ENCODE results near the gene TNS2.

TNS2 gene

GRCh38 chr12:53061404-53062010 is 11.6 kb downstream of the TNS2 start:
- Histone ChIP-seq H3K27ac (ENCODE audit: low read depth, low read length) (peak overlapping the region; percentile 93), H3K9ac (ENCODE audit: low read length in 5 of 5) (peak overlapping the region in 2 of 5 donors; percentile 10 to 62), H3K9me3 (ENCODE audit: control insufficient read depth in 5 of 5, low read length in 5 of 5) (no peaks in the 10 kb centered on the region), H3K27me3 (ENCODE audit: control insufficient read depth in 5 of 5, insufficient read depth in 4 of 5, low read length in 5 of 5) (peaks cover 0 to 3% (median 0%) of the 10 kb centered on the region in 5 donors), H3K4me3 (ENCODE audit: low read depth in 1 of 5, low read length in 5 of 5) (no peak overlapping the region), H3K4me1 (ENCODE audit: control insufficient read depth in 5 of 5, insufficient read depth in 5 of 5, low read length in 5 of 5) (peaks cover 31 to 79% (median 71%) of the 10 kb centered on the region in 5 donors), H3K36me3 (ENCODE audit: control insufficient read depth in 5 of 5, insufficient read depth in 5 of 5, low read length in 5 of 5) (peaks cover 2 to 98% (median 92%) of the 10 kb centered on the region in 5 donors)

GRCh38 chr12:53062011-53062961 is 12.4 kb downstream of the TNS2 start:
- Histone ChIP-seq H3K9me3 (ENCODE audit: control insufficient read depth in 5 of 5, low read length in 5 of 5) (no peaks in the 10 kb centered on the region), H3K9ac (ENCODE audit: low read length in 5 of 5) (peak overlapping the region in 2 of 5 donors; percentile 2 to 11), H3K4me1 (ENCODE audit: control insufficient read depth in 5 of 5, insufficient read depth in 5 of 5, low read length in 5 of 5) (peaks cover 32 to 80% (median 74%) of the 10 kb centered on the region in 5 donors), H3K27ac (ENCODE audit: low read depth, low read length) (peak overlapping the region; percentile 93), H3K27me3 (ENCODE audit: control insufficient read depth in 5 of 5, insufficient read depth in 4 of 5, low read length in 5 of 5) (peaks cover 0 to 3% (median 0%) of the 10 kb centered on the region in 5 donors), H3K36me3 (ENCODE audit: control insufficient read depth in 5 of 5, insufficient read depth in 5 of 5, low read length in 5 of 5) (peaks cover 0 to 94% (median 86%) of the 10 kb centered on the region in 5 donors), H3K4me3 (ENCODE audit: low read depth in 1 of 5, low read length in 5 of 5) (no peak overlapping the region)

GRCh38 chr12:53062977-53063707 is 13.3 kb downstream of the TNS2 start:
- Histone ChIP-seq H3K27me3 (ENCODE audit: control insufficient read depth in 5 of 5, insufficient read depth in 4 of 5, low read length in 5 of 5) (peaks cover 0 to 3% (median 0%) of the 10 kb centered on the region in 5 donors), H3K9ac (ENCODE audit: low read length in 5 of 5) (no peak overlapping the region), H3K36me3 (ENCODE audit: control insufficient read depth in 5 of 5, insufficient read depth in 5 of 5, low read length in 5 of 5) (peaks cover 0 to 94% (median 86%) of the 10 kb centered on the region in 5 donors), H3K27ac (ENCODE audit: low read depth, low read length) (peak overlapping the region; percentile 93), H3K4me1 (ENCODE audit: control insufficient read depth in 5 of 5, insufficient read depth in 5 of 5, low read length in 5 of 5) (peaks cover 32 to 80% (median 73%) of the 10 kb centered on the region in 5 donors), H3K9me3 (ENCODE audit: control insufficient read depth in 5 of 5, low read length in 5 of 5) (no peaks in the 10 kb centered on the region), H3K4me3 (ENCODE audit: low read depth in 1 of 5, low read length in 5 of 5) (no peak overlapping the region)

GRCh38 chr12:53063708-53064612 is 14.1 kb downstream of the TNS2 start:
- H3K36me3 ChIP-seq (ENCODE audit: control insufficient read depth in 5 of 5, insufficient read depth in 5 of 5, low read length in 5 of 5) = peaks cover 0 to 93% (median 80%) of the 10 kb centered on the region in 5 donors

GRCh38 chr12:53064613-53065436 is 15.0 kb downstream of the TNS2 start:
- H3K4me1 ChIP-seq (ENCODE audit: control insufficient read depth in 5 of 5, insufficient read depth in 5 of 5, low read length in 5 of 5) = peaks cover 32 to 84% (median 81%) of the 10 kb centered on the region in 5 donors
- H3K27ac ChIP-seq (ENCODE audit: low read depth, low read length) = peak overlapping the region; percentile 93
- peaks cover 0 to 91% (median 74%) of the 10 kb centered on the region in 5 donors for H3K36me3 ChIP-seq (ENCODE audit: control insufficient read depth in 5 of 5, insufficient read depth in 5 of 5, low read length in 5 of 5)
- H3K9me3 ChIP-seq (ENCODE audit: control insufficient read depth in 5 of 5, low read length in 5 of 5) = no peaks in the 10 kb centered on the region
- peaks cover 0 to 3% (median 0%) of the 10 kb centered on the region in 5 donors for H3K27me3 ChIP-seq (ENCODE audit: control insufficient read depth in 5 of 5, insufficient read depth in 4 of 5, low read length in 5 of 5)
- H3K9ac ChIP-seq (ENCODE audit: low read length in 5 of 5) = peak overlapping the region in 3 of 5 donors; percentile 37 to 63 (median 49)
- peak overlapping the region in 4 of 5 donors; percentile 10 to 68 (median 57) for H3K4me3 ChIP-seq (ENCODE audit: low read depth in 1 of 5, low read length in 5 of 5)

More at GRCh38 chr12:53063708-53064612, 14.1 kb downstream of the TNS2 start:
- Histone ChIP-seq H3K4me3 (ENCODE audit: low read depth in 1 of 5, low read length in 5 of 5) (peak overlapping the region in 3 of 5 donors; percentile 7 to 17 (median 10)), H3K27ac (ENCODE audit: low read depth, low read length) (peak overlapping the region; percentile 93), H3K9ac (ENCODE audit: low read length in 5 of 5) (peak overlapping the region in 2 of 5 donors; percentile 25 to 44), H3K9me3 (ENCODE audit: control insufficient read depth in 5 of 5, low read length in 5 of 5) (no peaks in the 10 kb centered on the region), H3K27me3 (ENCODE audit: control insufficient read depth in 5 of 5, insufficient read depth in 4 of 5, low read length in 5 of 5) (peaks cover 0 to 3% (median 0%) of the 10 kb centered on the region in 5 donors), H3K4me1 (ENCODE audit: control insufficient read depth in 5 of 5, insufficient read depth in 5 of 5, low read length in 5 of 5) (peaks cover 32 to 81% (median 79%) of the 10 kb centered on the region in 5 donors)

GRCh38 chr12:53065470-53065869 is 15.6 kb downstream of the TNS2 start:
- H3K9me3 ChIP-seq (ENCODE audit: control insufficient read depth in 5 of 5, low read length in 5 of 5) = no peaks in the 10 kb centered on the region
- peak overlapping the region; percentile 93 for H3K27ac ChIP-seq (ENCODE audit: low read depth, low read length)
- peaks cover 32 to 84% (median 81%) of the 10 kb centered on the region in 5 donors for H3K4me1 ChIP-seq (ENCODE audit: control insufficient read depth in 5 of 5, insufficient read depth in 5 of 5, low read length in 5 of 5)
- peak overlapping the region in 4 of 5 donors; percentile 48 to 68 (median 57) for H3K4me3 ChIP-seq (ENCODE audit: low read depth in 1 of 5, low read length in 5 of 5)
- peak overlapping the region in 3 of 5 donors; percentile 37 to 84 (median 49) for H3K9ac ChIP-seq (ENCODE audit: low read length in 5 of 5)
- peaks cover 0 to 3% (median 0%) of the 10 kb centered on the region in 5 donors for H3K27me3 ChIP-seq (ENCODE audit: control insufficient read depth in 5 of 5, insufficient read depth in 4 of 5, low read length in 5 of 5)
- peaks cover 0 to 89% (median 68%) of the 10 kb centered on the region in 5 donors for H3K36me3 ChIP-seq (ENCODE audit: control insufficient read depth in 5 of 5, insufficient read depth in 5 of 5, low read length in 5 of 5)

GRCh38 chr12:53065975-53066931 is 16.4 kb downstream of the TNS2 start:
- Histone ChIP-seq H3K27me3 (ENCODE audit: control insufficient read depth in 5 of 5, insufficient read depth in 4 of 5, low read length in 5 of 5) (peaks cover 0 to 3% (median 0%) of the 10 kb centered on the region in 5 donors), H3K9me3 (ENCODE audit: control insufficient read depth in 5 of 5, low read length in 5 of 5) (no peaks in the 10 kb centered on the region), H3K27ac (ENCODE audit: low read depth, low read length) (peak overlapping the region; percentile 93), H3K9ac (ENCODE audit: low read length in 5 of 5) (peak overlapping the region in 3 of 5 donors; percentile 5 to 84 (median 55)), H3K4me1 (ENCODE audit: control insufficient read depth in 5 of 5, insufficient read depth in 5 of 5, low read length in 5 of 5) (peaks cover 34 to 84% (median 81%) of the 10 kb centered on the region in 5 donors), H3K36me3 (ENCODE audit: control insufficient read depth in 5 of 5, insufficient read depth in 5 of 5, low read length in 5 of 5) (peaks cover 0 to 87% (median 60%) of the 10 kb centered on the region in 5 donors), H3K4me3 (ENCODE audit: low read depth in 1 of 5, low read length in 5 of 5) (peak overlapping the region; percentile 47 to 68 (median 55))
